ENCODE data around the gene SYNGR1.

Gene SYNGR1

GRCh38 chr22:39349967-39350726 lies at the start of gene SYNGR1:
TSS of gene SYNGR1 (plus strand) at chr22:39349991. CDS start at chr22:39350011, 20 bp downstream.
- peaks cover 27% of the 10 kb centered on the region for H3K4me1 ChIP-seq (ENCODE audit: low read length)

GRCh38 chr22:39300186-39300830 lies 49.5 kb upstream of the SYNGR1 start:
- Histone ChIP-seq H3K36me3 (replicated peaks; ENCODE audit: low read depth, low read length) (no peaks in the 10 kb centered on the region), H3K9me3 (ENCODE audit: insufficient read depth, low read length) (no peaks in the 10 kb centered on the region), H3K9ac (ENCODE audit: low read length) (peak overlapping the region; percentile 51), H3K4me1 (ENCODE audit: low read length) (peaks cover 16% of the 10 kb centered on the region), H3K4me2 (ENCODE audit: low read length) (peak overlapping the region; percentile 90), H4K20me1 (ENCODE audit: insufficient read depth, low read length) (no peaks in the 10 kb centered on the region), H2AFZ (ENCODE audit: low read depth, low read length) (peak overlapping the region; percentile 19), H3K79me2 (ENCODE audit: low read length) (no peaks in the 10 kb centered on the region), H3K27me3 (ENCODE audit: low read depth, low read length) (no peaks in the 10 kb centered on the region), H3K4me3 (ENCODE audit: low read length) (peak overlapping the region; percentile 68), H3K27ac (ENCODE audit: low read length) (no peak overlapping the region)
- TF ChIP-seq EZH2phosphoT487 (IDR thresholded peaks at IDR 0.05; ENCODE audit: low read depth) (no peak), CTCF (IDR thresholded peaks at IDR 0.05; ENCODE audit: low read depth, low read length) (peak; percentile 42)

More at GRCh38 chr22:39349967-39350726, at the start of gene SYNGR1:
- peak within 1 kb of the TSS; percentile 94 for H3K9ac ChIP-seq (ENCODE audit: low read length)
- peak within 1 kb of the TSS; percentile 94 for H3K4me3 ChIP-seq (ENCODE audit: low read length)
- peak within 1 kb of the TSS; percentile 94 for H2AFZ ChIP-seq (ENCODE audit: low read depth, low read length)
- peaks cover 24% of the 10 kb centered on the region for H3K79me2 ChIP-seq (ENCODE audit: low read length)
- H3K36me3 ChIP-seq (replicated peaks; ENCODE audit: low read depth, low read length), result no peaks in the 10 kb centered on the region
- no peaks in the 10 kb centered on the region for H3K9me3 ChIP-seq (ENCODE audit: insufficient read depth, low read length)
- TF ChIP-seq CTCF (IDR thresholded peaks at IDR 0.05; ENCODE audit: low read depth, low read length), result no peak
- no peak for TF ChIP-seq EZH2phosphoT487 (IDR thresholded peaks at IDR 0.05; ENCODE audit: low read depth)
- peak within 1 kb of the TSS; percentile 94 for H3K4me2 ChIP-seq (ENCODE audit: low read length)
- peak within 1 kb of the TSS; percentile 66 for H3K27ac ChIP-seq (ENCODE audit: low read length)
- 0 out of 2 replicates have a peak, but pooled peaks cover 4% of the 10 kb centered on the region for H3K27me3 ChIP-seq (ENCODE audit: low read depth, low read length)
- peaks cover 10% of the 10 kb centered on the region; the same call in 1 of the 2 replicates for H4K20me1 ChIP-seq (ENCODE audit: insufficient read depth, low read length)

DNA sequence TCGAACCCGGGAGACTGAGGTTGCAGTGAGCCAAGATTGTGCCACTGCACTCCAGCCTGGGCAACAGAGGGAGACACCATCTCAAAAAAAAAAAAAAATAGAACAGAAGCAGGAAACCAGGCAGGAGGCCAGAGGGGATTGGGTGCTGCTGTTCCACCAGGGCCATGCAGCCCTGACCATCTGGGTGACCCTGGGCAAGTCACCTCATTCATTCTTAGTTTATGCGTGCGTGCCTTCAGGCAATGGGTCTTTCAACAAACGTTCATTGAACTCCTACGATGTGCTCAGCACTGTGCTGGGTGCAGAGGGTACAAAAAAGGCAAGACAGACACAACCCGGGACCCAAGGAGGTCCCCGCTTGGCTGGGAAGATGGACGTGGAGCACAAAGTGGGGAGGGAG lies 48.7 kb upstream of the SYNGR1 start:
- no peak overlapping the region for H3K4me2 ChIP-seq (ENCODE audit: low read length)

More for the DNA sequence above, 48.7 kb upstream of the SYNGR1 start:
- Histone ChIP-seq H3K4me3 (ENCODE audit: low read length) (no peak overlapping the region), H3K36me3 (replicated peaks; ENCODE audit: low read depth, low read length) (peaks cover 1% of the 10 kb centered on the region), H4K20me1 (ENCODE audit: insufficient read depth, low read length) (no peaks in the 10 kb centered on the region), H3K27ac (ENCODE audit: low read length) (no peak overlapping the region), H3K4me1 (ENCODE audit: low read length) (peaks cover 16% of the 10 kb centered on the region), H3K27me3 (ENCODE audit: low read depth, low read length) (no peaks in the 10 kb centered on the region), H3K9ac (ENCODE audit: low read length) (no peak overlapping the region), H2AFZ (ENCODE audit: low read depth, low read length) (no peak overlapping the region), H3K9me3 (ENCODE audit: insufficient read depth, low read length) (no peaks in the 10 kb centered on the region), H3K79me2 (ENCODE audit: low read length) (no peaks in the 10 kb centered on the region)
- TF ChIP-seq CTCF (IDR thresholded peaks at IDR 0.05; ENCODE audit: low read depth, low read length), result no peak
- no peak for TF ChIP-seq EZH2phosphoT487 (IDR thresholded peaks at IDR 0.05; ENCODE audit: low read depth)

Measured in OCI-LY3 (cell line).